ENCODE results near the gene SEC14L6.

Gene SEC14L6

DNA sequence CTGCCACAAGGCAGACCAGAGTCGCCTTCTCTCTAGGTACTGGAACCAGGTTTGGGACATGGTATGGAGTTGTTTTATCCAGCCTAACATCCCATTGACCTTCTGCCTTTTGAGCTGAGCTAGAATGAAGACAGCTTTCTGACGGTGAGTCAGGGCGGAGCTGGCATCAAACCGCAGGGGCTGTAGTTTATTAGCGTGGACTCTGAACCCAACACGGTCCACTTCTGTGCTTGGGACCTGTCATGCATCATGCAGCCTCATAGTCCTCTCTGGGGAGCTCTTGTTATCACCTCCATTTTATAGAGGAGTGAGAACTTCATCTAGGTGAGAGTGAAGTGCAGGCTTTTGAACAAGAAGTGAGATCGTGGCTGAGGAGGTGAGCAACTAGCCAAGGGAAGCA is 19.6 kb upstream of the SEC14L6 start:
- H3K4me2 ChIP-seq (ENCODE audit: low read depth, low read length, poor library complexity, severe bottlenecking): no peak overlapping the region
- no peak overlapping the region for H3K9ac ChIP-seq (ENCODE audit: low read depth, low read length, poor library complexity, severe bottlenecking)
- no peaks in the 10 kb centered on the region for H3K79me2 ChIP-seq (ENCODE audit: insufficient read depth, low read length)
- H4K20me1 ChIP-seq (ENCODE audit: insufficient read depth, low read length, poor library complexity, severe bottlenecking): no peaks in the 10 kb centered on the region
- H2AFZ ChIP-seq (ENCODE audit: low read length): no peak overlapping the region
- no peak overlapping the region for H3K4me3 ChIP-seq (ENCODE audit: low read length, poor library complexity, severe bottlenecking)
- no peaks in the 10 kb centered on the region for H3K9me2 ChIP-seq (replicated peaks; ENCODE audit: low read depth, low read length)
- H3K4me1 ChIP-seq (ENCODE audit: insufficient read depth, low read length, poor library complexity, severe bottlenecking): no peaks in the 10 kb centered on the region
- no peaks in the 10 kb centered on the region for H3F3A ChIP-seq (ENCODE audit: low read depth)
- no peaks in the 10 kb centered on the region for H3K9me3 ChIP-seq (ENCODE audit: insufficient read depth, low read depth, low read length)
- no peaks in the 10 kb centered on the region for H3K36me3 ChIP-seq (ENCODE audit: insufficient read depth, low read length)
- TF ChIP-seq, protein P1, sequence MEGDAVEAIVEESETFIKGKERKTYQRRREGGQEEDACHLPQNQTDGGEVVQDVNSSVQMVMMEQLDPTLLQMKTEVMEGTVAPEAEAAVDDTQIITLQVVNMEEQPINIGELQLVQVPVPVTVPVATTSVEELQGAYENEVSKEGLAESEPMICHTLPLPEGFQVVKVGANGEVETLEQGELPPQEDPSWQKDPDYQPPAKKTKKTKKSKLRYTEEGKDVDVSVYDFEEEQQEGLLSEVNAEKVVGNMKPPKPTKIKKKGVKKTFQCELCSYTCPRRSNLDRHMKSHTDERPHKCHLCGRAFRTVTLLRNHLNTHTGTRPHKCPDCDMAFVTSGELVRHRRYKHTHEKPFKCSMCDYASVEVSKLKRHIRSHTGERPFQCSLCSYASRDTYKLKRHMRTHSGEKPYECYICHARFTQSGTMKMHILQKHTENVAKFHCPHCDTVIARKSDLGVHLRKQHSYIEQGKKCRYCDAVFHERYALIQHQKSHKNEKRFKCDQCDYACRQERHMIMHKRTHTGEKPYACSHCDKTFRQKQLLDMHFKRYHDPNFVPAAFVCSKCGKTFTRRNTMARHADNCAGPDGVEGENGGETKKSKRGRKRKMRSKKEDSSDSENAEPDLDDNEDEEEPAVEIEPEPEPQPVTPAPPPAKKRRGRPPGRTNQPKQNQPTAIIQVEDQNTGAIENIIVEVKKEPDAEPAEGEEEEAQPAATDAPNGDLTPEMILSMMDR (conservative IDR thresholded peaks at IDR 0.05; ENCODE audit: low read length): no peak
- H3K27me3 ChIP-seq (ENCODE audit: insufficient read depth, low read length, poor library complexity, severe bottlenecking): no peaks in the 10 kb centered on the region

- no peaks in the 10 kb centered on the region for H4K20me1 ChIP-seq (ENCODE audit: insufficient read depth, low read length, poor library complexity, severe bottlenecking)
- H3K4me1 ChIP-seq (ENCODE audit: insufficient read depth, low read length, poor library complexity, severe bottlenecking): no peaks in the 10 kb centered on the region
- no peaks in the 10 kb centered on the region for H3K9me2 ChIP-seq (replicated peaks; ENCODE audit: low read depth, low read length)
- no peak overlapping the region for H3K4me3 ChIP-seq (ENCODE audit: low read length, poor library complexity, severe bottlenecking)
- no peak overlapping the region for H2AFZ ChIP-seq (ENCODE audit: low read length)
- TF ChIP-seq, protein P1 (conservative IDR thresholded peaks at IDR 0.05; ENCODE audit: low read length): no peak
- TF ChIP-seq EZH2phosphoT487 (IDR thresholded peaks at IDR 0.05; ENCODE audit: borderline replicate concordance): no peak
- no peaks in the 10 kb centered on the region for H3F3A ChIP-seq (ENCODE audit: low read depth)
- no peaks in the 10 kb centered on the region for H3K36me3 ChIP-seq (ENCODE audit: insufficient read depth, low read length)
- no peaks in the 10 kb centered on the region for H3K9me3 ChIP-seq (ENCODE audit: insufficient read depth, low read depth, low read length)
- no peak overlapping the region for H3K4me2 ChIP-seq (ENCODE audit: low read depth, low read length, poor library complexity, severe bottlenecking)
- no peaks in the 10 kb centered on the region for H3K79me2 ChIP-seq (ENCODE audit: insufficient read depth, low read length)
- H3K27me3 ChIP-seq (ENCODE audit: insufficient read depth, low read length, poor library complexity, severe bottlenecking): no peaks in the 10 kb centered on the region
- H3K9ac ChIP-seq (ENCODE audit: low read depth, low read length, poor library complexity, severe bottlenecking): no peak overlapping the region
Measured at GRCh38 chr22:30565341-30565740, 18.8 kb upstream of the SEC14L6 start.

- Histone ChIP-seq H3K9me3 (ENCODE audit: insufficient read depth, low read depth, low read length) (no peaks in the 10 kb centered on the region), H3K4me1 (ENCODE audit: insufficient read depth, low read length, poor library complexity, severe bottlenecking) (no peaks in the 10 kb centered on the region)
- TF ChIP-seq, protein P1 (conservative IDR thresholded peaks at IDR 0.05; ENCODE audit: low read length): no peak
- no peak for TF ChIP-seq EZH2phosphoT487 (IDR thresholded peaks at IDR 0.05; ENCODE audit: borderline replicate concordance)
Measured at GRCh38 chr22:30564761-30565119, 18.2 kb upstream of the SEC14L6 start.

More at GRCh38 chr22:30564761-30565119, 18.2 kb upstream of the SEC14L6 start:
- Histone ChIP-seq H3K4me2 (ENCODE audit: low read depth, low read length, poor library complexity, severe bottlenecking) (no peak overlapping the region), H2AFZ (ENCODE audit: low read length) (no peak overlapping the region), H3K9me2 (replicated peaks; ENCODE audit: low read depth, low read length) (no peaks in the 10 kb centered on the region), H3K27me3 (ENCODE audit: insufficient read depth, low read length, poor library complexity, severe bottlenecking) (no peaks in the 10 kb centered on the region), H3K9ac (ENCODE audit: low read depth, low read length, poor library complexity, severe bottlenecking) (no peak overlapping the region), H3K36me3 (ENCODE audit: insufficient read depth, low read length) (no peaks in the 10 kb centered on the region), H4K20me1 (ENCODE audit: insufficient read depth, low read length, poor library complexity, severe bottlenecking) (no peaks in the 10 kb centered on the region), H3F3A (ENCODE audit: low read depth) (no peaks in the 10 kb centered on the region), H3K4me3 (ENCODE audit: low read length, poor library complexity, severe bottlenecking) (no peak overlapping the region), H3K79me2 (ENCODE audit: insufficient read depth, low read length) (no peaks in the 10 kb centered on the region)
